Liver (tissue), 9 donors: ENCODE results near the gene GLB1L2. TPM values are rescaled to one million over a fixed set of nuclear protein-coding genes. Genes with fewer than 3 reads are reported as not detected.

ENCODE experiments used
- DNase-seq: peaks from one replicate; pipeline ENCODE4 v3.0.0-alpha.2; 2017; ENCODE audit warnings: low spot score
- H3K27ac ChIP-seq, 2 donors: one replicate each; pipeline ENCODE4 v1.7.0; 2013; ENCODE audit warnings: inconsistent platforms in 2 of 2, low read length in 2 of 2, control low read depth in 1 of 2, low read depth in 1 of 2, mild to moderate bottlenecking in 1 of 2
- H3K27me3 ChIP-seq, 4 donors: one replicate each; pipeline versions ENCODE4 v1.6.1 to v1.7.0; 2013; ENCODE audit warnings: low read length in 3 of 4, inconsistent platforms in 1 of 4, mild to moderate bottlenecking in 1 of 4, moderate library complexity in 1 of 4; ENCODE audit not compliant: control insufficient read depth in 4 of 4, insufficient read depth in 4 of 4
- H3K36me3 ChIP-seq, 4 donors: one replicate each; pipeline versions ENCODE4 v1.6.1 to v1.7.0; 2013; ENCODE audit warnings: low read length in 3 of 4, mild to moderate bottlenecking in 3 of 4, low read depth in 1 of 4, moderate library complexity in 1 of 4; ENCODE audit not compliant: control insufficient read depth in 4 of 4, insufficient read depth in 3 of 4
- H3K4me1 ChIP-seq, 4 donors: one replicate each; pipeline versions ENCODE4 v1.6.1 to v1.7.0; 2013; ENCODE audit warnings: low read length in 3 of 4, mild to moderate bottlenecking in 3 of 4, moderate library complexity in 1 of 4; ENCODE audit not compliant: control insufficient read depth in 4 of 4, insufficient read depth in 4 of 4
- H3K4me3 ChIP-seq, 3 donors: one replicate each; pipeline versions ENCODE4 v1.6.1 to v1.7.0; 2013; ENCODE audit warnings: low read length in 3 of 3, control low read depth in 1 of 3, low read depth in 1 of 3, mild to moderate bottlenecking in 1 of 3
- H3K9ac ChIP-seq, 2 donors: one replicate each; pipeline ENCODE4 v1.7.0; 2013; ENCODE audit warnings: low read length in 2 of 2, mild to moderate bottlenecking in 2 of 2, moderate library complexity in 2 of 2, control low read depth in 1 of 2, low read depth in 1 of 2
- H3K9me3 ChIP-seq, 4 donors: one replicate each; pipeline versions ENCODE4 v1.6.1 to v1.7.0; 2013; ENCODE audit warnings: low read length in 3 of 4; ENCODE audit not compliant: control insufficient read depth in 4 of 4
- EGR1 ChIP-seq, 2 donors: IDR thresholded peaks; 2 replicates each; pipeline ENCODE4 v1.6.1; 2016 to 2018; ENCODE audit warnings: antibody characterized with exemption in 2 of 2, low read depth in 2 of 2
- FOXA1 ChIP-seq: IDR thresholded peaks from 2 replicates; pipeline ENCODE4 v1.6.1; 2016; ENCODE audit warnings: antibody characterized with exemption
- FOXA2 ChIP-seq: IDR thresholded peaks from 2 replicates; pipeline ENCODE4 v1.6.1; 2016; ENCODE audit warnings: antibody characterized with exemption
- HNF4A ChIP-seq, 2 donors: conservative IDR thresholded peaks; 2 replicates each; pipeline ENCODE4 v1.6.1; 2016; ENCODE audit warnings: antibody characterized with exemption in 2 of 2, mild to moderate bottlenecking in 2 of 2
- HNF4G ChIP-seq: IDR thresholded peaks from 2 replicates; pipeline ENCODE4 v1.6.1; 2016; ENCODE audit warnings: antibody characterized with exemption
- JUND ChIP-seq, 2 donors: IDR thresholded peaks; 2 replicates each; pipeline ENCODE4 v1.6.1; 2016; ENCODE audit warnings: antibody characterized with exemption in 2 of 2
- RXRA ChIP-seq, 2 donors: IDR thresholded peaks; 2 replicates each; pipeline ENCODE4 v1.6.1; 2017 to 2018; ENCODE audit warnings: antibody characterized with exemption in 2 of 2, mild to moderate bottlenecking in 1 of 2
- SP1 ChIP-seq: IDR thresholded peaks from 2 replicates; pipeline ENCODE4 v1.6.1; 2018; ENCODE audit warnings: antibody characterized with exemption, mild to moderate bottlenecking
- TAF1 ChIP-seq: conservative IDR thresholded peaks from 2 replicates; pipeline ENCODE4 v1.6.1; 2016; ENCODE audit warnings: antibody characterized with exemption, mild to moderate bottlenecking
- YY1 ChIP-seq: IDR thresholded peaks from 2 replicates; pipeline ENCODE4 v1.6.1; 2016; ENCODE audit warnings: antibody characterized with exemption, mild to moderate bottlenecking
- WGBS: extraction: QIAGEN DNeasy Blood & Tissue Kit; methylation state at CpG from one replicate; pipeline ENCODE4 v1.1.7; 2013; 5-methylcytosine and 5-hydroxymethylcytosine counted together
- polyA plus RNA-seq, 2 donors: library from polyadenylated mRNA; stranded (reverse) in 1 of 2; unstranded in 1 of 2; fragments of 200-250 nt in 1 of 2; fragments of >200 nt in 1 of 2; fragmentation: Nextera tagmentation in 1 of 2; extraction: Ambion mirVana in 1 of 2; gene quantifications; one replicate each; pipeline versions ENCODE4 v1.2.1 to v1.2.3, GENCODE V29; 2013 to 2015
- total RNA-seq, 2 donors: library from RNA; depleted of rRNA; stranded (reverse); fragments of >200 nt; gene quantifications; one replicate each; pipeline ENCODE4 v1.2.3, GENCODE V29; 2014
- TF ChIP-seq, protein P1 (sequence below): IDR thresholded peaks from 2 replicates; pipeline ENCODE4 v1.6.1; 2016; ENCODE audit warnings: antibody characterized with exemption
- TF ChIP-seq, protein P2 (sequence below): IDR thresholded peaks from 2 replicates; pipeline ENCODE4 v1.6.1; 2016; ENCODE audit warnings: antibody characterized with exemption
- TF ChIP-seq, protein P3 (sequence below): IDR thresholded peaks from 2 replicates; pipeline ENCODE4 v1.6.1; 2016; ENCODE audit warnings: antibody characterized with exemption
- TF ChIP-seq, protein P4 (sequence below): fragments of 150-350 bp; IDR thresholded peaks from 2 replicates; pipeline ENCODE4 v1.5.1; 2017; ENCODE audit warnings: improper control_type of control experiment, low read depth, low read length; ENCODE audit not compliant: missing input control
- donor health status: healthy.
- donor health status: healthy.
- donor health status: healthy.
- donor health status: healthy.
- donor health status: healthy.

Gene GLB1L2
- total and polyA plus RNA-seq, 4 donors: 0.23 to 0.50 (median 0.42) TPM

GRCh38 chr11:134364261-134364660, 32.5 kb downstream of the GLB1L2 start:
- TF ChIP-seq, protein P1, sequence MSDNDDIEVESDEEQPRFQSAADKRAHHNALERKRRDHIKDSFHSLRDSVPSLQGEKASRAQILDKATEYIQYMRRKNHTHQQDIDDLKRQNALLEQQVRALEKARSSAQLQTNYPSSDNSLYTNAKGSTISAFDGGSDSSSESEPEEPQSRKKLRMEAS: no peak
- TF ChIP-seq HNF4G (no peak), FOXA2 (no peak), FOXA1 (no peak), SP1 (no peak)
- TF ChIP-seq, protein P2, sequence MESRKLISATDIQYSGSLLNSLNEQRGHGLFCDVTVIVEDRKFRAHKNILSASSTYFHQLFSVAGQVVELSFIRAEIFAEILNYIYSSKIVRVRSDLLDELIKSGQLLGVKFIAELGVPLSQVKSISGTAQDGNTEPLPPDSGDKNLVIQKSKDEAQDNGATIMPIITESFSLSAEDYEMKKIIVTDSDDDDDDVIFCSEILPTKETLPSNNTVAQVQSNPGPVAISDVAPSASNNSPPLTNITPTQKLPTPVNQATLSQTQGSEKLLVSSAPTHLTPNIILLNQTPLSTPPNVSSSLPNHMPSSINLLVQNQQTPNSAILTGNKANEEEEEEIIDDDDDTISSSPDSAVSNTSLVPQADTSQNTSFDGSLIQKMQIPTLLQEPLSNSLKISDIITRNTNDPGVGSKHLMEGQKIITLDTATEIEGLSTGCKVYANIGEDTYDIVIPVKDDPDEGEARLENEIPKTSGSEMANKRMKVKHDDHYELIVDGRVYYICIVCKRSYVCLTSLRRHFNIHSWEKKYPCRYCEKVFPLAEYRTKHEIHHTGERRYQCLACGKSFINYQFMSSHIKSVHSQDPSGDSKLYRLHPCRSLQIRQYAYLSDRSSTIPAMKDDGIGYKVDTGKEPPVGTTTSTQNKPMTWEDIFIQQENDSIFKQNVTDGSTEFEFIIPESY: no peak
- no peaks in the 10 kb centered on the region for H3K9me3 ChIP-seq
- no peaks in the 10 kb centered on the region for H3K27me3 ChIP-seq
- H3K36me3 ChIP-seq: no peaks in the 10 kb centered on the region
- WGBS: 94% methylated on average over 9 of the region's 9 CpGs
- DNase-seq: no peak
- H3K27ac ChIP-seq: no peak overlapping the region
- H3K4me1 ChIP-seq: peaks cover 0 to 3% (median 0%) of the 10 kb centered on the region in 4 donors
- H3K9ac ChIP-seq: no peak overlapping the region
- H3K4me3 ChIP-seq: no peak overlapping the region

DNA sequence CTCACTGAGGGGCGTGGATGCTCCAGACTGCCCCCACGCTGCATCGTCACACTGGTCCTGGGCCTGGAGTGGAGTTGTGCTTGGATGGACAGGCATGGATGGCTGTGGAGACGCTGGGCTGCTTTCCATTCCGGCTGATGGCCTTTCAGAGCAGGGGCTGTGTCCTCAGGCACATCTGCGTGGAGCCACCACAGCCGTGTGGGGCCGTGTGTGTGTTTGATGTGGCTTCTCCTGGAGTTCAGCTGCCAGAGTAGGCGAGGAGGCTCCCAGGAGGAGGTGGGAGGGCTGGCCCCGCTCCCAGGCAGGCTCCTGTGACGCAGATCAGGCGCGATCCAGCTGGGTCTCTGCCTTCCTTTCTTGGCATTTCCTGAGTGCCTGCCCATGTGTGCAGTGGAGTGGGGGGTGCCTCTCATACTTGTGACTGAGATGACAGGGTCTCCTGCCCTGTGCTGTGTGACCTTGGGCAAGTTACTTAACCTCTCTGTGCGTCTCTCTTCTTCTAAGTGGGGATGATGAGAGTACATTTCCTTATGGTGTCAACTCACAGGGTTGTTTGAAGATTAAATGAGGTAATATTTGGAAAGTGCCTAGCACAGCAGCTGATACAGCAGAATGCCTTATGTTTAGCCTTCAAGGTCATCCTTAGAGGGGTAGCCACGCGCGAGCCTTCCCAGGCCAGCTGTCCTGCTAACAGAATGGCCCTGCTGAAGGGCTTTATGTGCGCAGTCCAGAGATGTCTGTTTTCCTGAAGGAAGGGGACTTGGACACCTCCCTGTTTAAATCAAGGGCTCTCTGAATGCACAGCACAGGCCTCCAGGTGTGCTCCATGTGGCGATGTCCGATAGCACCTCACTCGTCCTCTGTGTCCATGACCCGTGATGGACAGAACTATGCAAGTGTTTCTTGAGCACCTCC, 33.5 kb downstream of the GLB1L2 start:
- Histone ChIP-seq H3K27me3 (no peaks in the 10 kb centered on the region), H3K27ac (no peak overlapping the region), H3K9me3 (no peaks in the 10 kb centered on the region), H3K36me3 (no peaks in the 10 kb centered on the region), H3K4me3 (no peak overlapping the region), H3K4me1 (peaks cover 0 to under 1% (median 0%) of the 10 kb centered on the region in 4 donors), H3K9ac (no peak overlapping the region)
- no peak for TF ChIP-seq YY1
- no peak for DNase-seq
- 80% methylated on average over 22 of the region's 22 CpGs for WGBS

GRCh38 chr11:134366254-134366653, 34.5 kb downstream of the GLB1L2 start:
- no peak overlapping the region for H3K4me3 ChIP-seq
- no peak for TF ChIP-seq HNF4G
- TF ChIP-seq YY1: no peak
- no peak for TF ChIP-seq SP1
- TF ChIP-seq, protein P3, sequence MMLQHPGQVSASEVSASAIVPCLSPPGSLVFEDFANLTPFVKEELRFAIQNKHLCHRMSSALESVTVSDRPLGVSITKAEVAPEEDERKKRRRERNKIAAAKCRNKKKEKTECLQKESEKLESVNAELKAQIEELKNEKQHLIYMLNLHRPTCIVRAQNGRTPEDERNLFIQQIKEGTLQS: no peak
- no peak for TF ChIP-seq RXRA (IDR thresholded peaks at IDR 0.05)
- no peak for TF ChIP-seq FOXA1
- no peak for TF ChIP-seq TAF1
- TF ChIP-seq, protein P1: no peak
- TF ChIP-seq, protein P2: no peak
- no peak for TF ChIP-seq EGR1 (IDR thresholded peaks at IDR 0.05; ENCODE audit: low read depth in 2 of 2)
- no peak for TF ChIP-seq JUND (IDR thresholded peaks at IDR 0.05)
- TF ChIP-seq, protein P4, sequence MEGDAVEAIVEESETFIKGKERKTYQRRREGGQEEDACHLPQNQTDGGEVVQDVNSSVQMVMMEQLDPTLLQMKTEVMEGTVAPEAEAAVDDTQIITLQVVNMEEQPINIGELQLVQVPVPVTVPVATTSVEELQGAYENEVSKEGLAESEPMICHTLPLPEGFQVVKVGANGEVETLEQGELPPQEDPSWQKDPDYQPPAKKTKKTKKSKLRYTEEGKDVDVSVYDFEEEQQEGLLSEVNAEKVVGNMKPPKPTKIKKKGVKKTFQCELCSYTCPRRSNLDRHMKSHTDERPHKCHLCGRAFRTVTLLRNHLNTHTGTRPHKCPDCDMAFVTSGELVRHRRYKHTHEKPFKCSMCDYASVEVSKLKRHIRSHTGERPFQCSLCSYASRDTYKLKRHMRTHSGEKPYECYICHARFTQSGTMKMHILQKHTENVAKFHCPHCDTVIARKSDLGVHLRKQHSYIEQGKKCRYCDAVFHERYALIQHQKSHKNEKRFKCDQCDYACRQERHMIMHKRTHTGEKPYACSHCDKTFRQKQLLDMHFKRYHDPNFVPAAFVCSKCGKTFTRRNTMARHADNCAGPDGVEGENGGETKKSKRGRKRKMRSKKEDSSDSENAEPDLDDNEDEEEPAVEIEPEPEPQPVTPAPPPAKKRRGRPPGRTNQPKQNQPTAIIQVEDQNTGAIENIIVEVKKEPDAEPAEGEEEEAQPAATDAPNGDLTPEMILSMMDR: no peak
- TF ChIP-seq HNF4A (conservative IDR thresholded peaks at IDR 0.05): no peak
- H3K4me1 ChIP-seq: no peaks in the 10 kb centered on the region
- H3K9me3 ChIP-seq: no peaks in the 10 kb centered on the region
- 77% methylated on average over 7 of the region's 7 CpGs for WGBS
- H3K27ac ChIP-seq: no peak overlapping the region
- no peaks in the 10 kb centered on the region for H3K36me3 ChIP-seq
- H3K9ac ChIP-seq: no peak overlapping the region
- DNase-seq: no peak
- no peaks in the 10 kb centered on the region for H3K27me3 ChIP-seq
